Breast epithelium (tissue), 3 donors: ENCODE results near the gene PRRT1.

Source experiments
- POLR2A ChIP-seq: fragments of 450-650 bp; IDR thresholded peaks from one replicate; pipeline ENCODE4 v1.6.1; 2016; ENCODE audit warnings: antibody characterized with exemption, mild to moderate bottlenecking, moderate library complexity
- POLR2AphosphoS5 ChIP-seq, 3 donors: sonication (generic); formaldehyde crosslinking; IDR thresholded peaks; one replicate each; pipeline ENCODE4 v1.6.1; 2017; ENCODE audit warnings: antibody characterized with exemption in 3 of 3
- TF ChIP-seq, protein P1 (sequence below), 3 donors: fragments of 450-650 bp; IDR thresholded peaks; one replicate each; pipeline ENCODE4 v1.5.1; 2016 to 2017; ENCODE audit warnings: antibody characterized with exemption in 3 of 3, mild to moderate bottlenecking in 3 of 3, moderate library complexity in 3 of 3

DNA sequence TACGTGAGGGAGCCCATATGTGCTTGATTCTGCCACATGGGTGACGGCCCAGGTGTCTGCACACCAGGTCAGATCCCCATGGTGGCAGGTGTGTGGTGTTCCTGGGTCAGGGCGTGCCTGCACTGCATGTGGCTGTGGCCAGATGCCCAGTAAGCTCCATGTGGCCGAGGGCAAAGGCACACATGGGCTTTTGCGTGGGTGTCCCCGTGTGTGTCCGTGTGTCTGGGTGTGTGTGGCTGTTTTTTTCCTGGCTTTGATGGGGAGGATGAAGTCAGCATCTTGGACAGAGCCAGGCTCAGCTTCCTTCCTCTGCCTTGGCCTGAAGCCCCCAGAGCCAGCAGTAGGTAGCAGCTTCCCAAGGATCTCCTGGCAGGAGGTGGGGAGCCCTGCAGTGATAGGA, 41.1 kb downstream of the PRRT1 start:
- TF ChIP-seq, protein P1, sequence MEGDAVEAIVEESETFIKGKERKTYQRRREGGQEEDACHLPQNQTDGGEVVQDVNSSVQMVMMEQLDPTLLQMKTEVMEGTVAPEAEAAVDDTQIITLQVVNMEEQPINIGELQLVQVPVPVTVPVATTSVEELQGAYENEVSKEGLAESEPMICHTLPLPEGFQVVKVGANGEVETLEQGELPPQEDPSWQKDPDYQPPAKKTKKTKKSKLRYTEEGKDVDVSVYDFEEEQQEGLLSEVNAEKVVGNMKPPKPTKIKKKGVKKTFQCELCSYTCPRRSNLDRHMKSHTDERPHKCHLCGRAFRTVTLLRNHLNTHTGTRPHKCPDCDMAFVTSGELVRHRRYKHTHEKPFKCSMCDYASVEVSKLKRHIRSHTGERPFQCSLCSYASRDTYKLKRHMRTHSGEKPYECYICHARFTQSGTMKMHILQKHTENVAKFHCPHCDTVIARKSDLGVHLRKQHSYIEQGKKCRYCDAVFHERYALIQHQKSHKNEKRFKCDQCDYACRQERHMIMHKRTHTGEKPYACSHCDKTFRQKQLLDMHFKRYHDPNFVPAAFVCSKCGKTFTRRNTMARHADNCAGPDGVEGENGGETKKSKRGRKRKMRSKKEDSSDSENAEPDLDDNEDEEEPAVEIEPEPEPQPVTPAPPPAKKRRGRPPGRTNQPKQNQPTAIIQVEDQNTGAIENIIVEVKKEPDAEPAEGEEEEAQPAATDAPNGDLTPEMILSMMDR (IDR thresholded peaks at IDR 0.05) = no peak
- TF ChIP-seq POLR2A = no peak
- TF ChIP-seq POLR2AphosphoS5 (IDR thresholded peaks at IDR 0.05) = no peak
